Stimulated activated effector memory CD8-positive, alpha-beta T cell treated with anti-CD3 and anti-CD28 coated beads, Interleukin-12 subunit alpha, Interleukin-12 subunit beta, amount 100 ng/mL, for 72 hours (primary cell): ENCODE results near the gene MOV10.

Experiments
- ATAC-seq: fragments of 150-1000 bp; cut with Tn5 transposase; 2 replicates; pipeline ENCODE4 v1.10.0; 2021
- DNase-seq, 2 donors: peaks; one replicate each; pipeline ENCODE4 v3.0.0; 2021 to 2022; ENCODE audit warnings: low spot score in 2 of 2
- H3K27ac Mint-ChIP-seq: one replicate; pipeline ENCODE4 v1.8.0; 2022; ENCODE audit warnings: mild to moderate bottlenecking, mixed read lengths
- H3K36me3 Mint-ChIP-seq: one replicate; pipeline ENCODE4 v1.8.0; 2022; ENCODE audit warnings: mild to moderate bottlenecking, mixed read lengths
- H3K4me1 Mint-ChIP-seq: one replicate; pipeline ENCODE4 v1.8.0; 2022; ENCODE audit warnings: mixed read lengths
- H3K4me3 Mint-ChIP-seq: one replicate; pipeline ENCODE4 v1.8.0; 2022; ENCODE audit warnings: mild to moderate bottlenecking, mixed read lengths
- H3K9me3 Mint-ChIP-seq: one replicate; pipeline ENCODE4 v1.8.0; 2022; ENCODE audit warnings: mixed read lengths

MOV10 gene

GRCh38 chr1:112700290-112701226, 26.1 kb downstream of the MOV10 start:
- H3K36me3 Mint-ChIP-seq = peaks cover 73% of the 10 kb centered on the region
- peak overlapping the region; percentile 36 for H3K4me3 Mint-ChIP-seq
- DNase-seq (peak; percentile 70 to 82), ATAC-seq (peak; percentile 57)
- peak overlapping the region; percentile 89 for H3K27ac Mint-ChIP-seq
- H3K9me3 Mint-ChIP-seq = no peaks in the 10 kb centered on the region
- H3K4me1 Mint-ChIP-seq = peaks cover 68% of the 10 kb centered on the region

GRCh38 chr1:112701227-112702066, 27.0 kb downstream of the MOV10 start:
- H3K27ac Mint-ChIP-seq = peak overlapping the region; percentile 89

GRCh38 chr1:112702067-112702395, 27.6 kb downstream of the MOV10 start:
- H3K27ac Mint-ChIP-seq = peak overlapping the region; percentile 89
- peak overlapping the region; percentile 36 for H3K4me3 Mint-ChIP-seq
- H3K9me3 Mint-ChIP-seq = no peaks in the 10 kb centered on the region
- ATAC-seq = no peak
- H3K36me3 Mint-ChIP-seq = peaks cover 64% of the 10 kb centered on the region
- H3K4me1 Mint-ChIP-seq = peaks cover 79% of the 10 kb centered on the region
- no peak for DNase-seq

More at GRCh38 chr1:112701227-112702066, 27.0 kb downstream of the MOV10 start:
- no peak for DNase-seq
- H3K4me3 Mint-ChIP-seq = peak overlapping the region; percentile 36
- H3K9me3 Mint-ChIP-seq = no peaks in the 10 kb centered on the region
- H3K4me1 Mint-ChIP-seq = peaks cover 77% of the 10 kb centered on the region
- H3K36me3 Mint-ChIP-seq = peaks cover 69% of the 10 kb centered on the region
- ATAC-seq = no peak

GRCh38 chr1:112702420-112703261, 28.2 kb downstream of the MOV10 start:
- peak overlapping the region; percentile 89 for H3K27ac Mint-ChIP-seq
- DNase-seq (no peak), ATAC-seq (no peak)
- H3K4me3 Mint-ChIP-seq = peak overlapping the region; percentile 36
- H3K4me1 Mint-ChIP-seq = peaks cover 82% of the 10 kb centered on the region
- H3K9me3 Mint-ChIP-seq = no peaks in the 10 kb centered on the region
- H3K36me3 Mint-ChIP-seq = peaks cover 59% of the 10 kb centered on the region

- H3K36me3 Mint-ChIP-seq = peaks cover 52% of the 10 kb centered on the region
- ATAC-seq (no peak), DNase-seq (no peak)
- H3K27ac Mint-ChIP-seq = no peak overlapping the region
- H3K4me3 Mint-ChIP-seq = peak overlapping the region; percentile 71
- peaks cover 82% of the 10 kb centered on the region for H3K4me1 Mint-ChIP-seq
- no peaks in the 10 kb centered on the region for H3K9me3 Mint-ChIP-seq
These were observed 29.2 kb downstream of the MOV10 start for GRCh38 chr1:112703706-112704105.

- ATAC-seq (peak; percentile 74), DNase-seq (no peak)
- Mint-ChIP-seq H3K27ac (peak overlapping the region; percentile 84), H3K36me3 (peaks cover 47% of the 10 kb centered on the region), H3K9me3 (no peaks in the 10 kb centered on the region), H3K4me1 (peaks cover 78% of the 10 kb centered on the region), H3K4me3 (peak overlapping the region; percentile 71)
These were observed 30.0 kb downstream of the MOV10 start for GRCh38 chr1:112704391-112704933.

GRCh38 chr1:112704934-112705627, 30.6 kb downstream of the MOV10 start:
- peaks cover 78% of the 10 kb centered on the region for H3K4me1 Mint-ChIP-seq
- H3K4me3 Mint-ChIP-seq = peak overlapping the region; percentile 71
- H3K9me3 Mint-ChIP-seq = no peaks in the 10 kb centered on the region
- ATAC-seq (peak; percentile 76), DNase-seq (peak in 1 of 2 donors; percentile 74)
- H3K27ac Mint-ChIP-seq = peak overlapping the region; percentile 84
- peaks cover 41% of the 10 kb centered on the region for H3K36me3 Mint-ChIP-seq

GRCh38 chr1:112706505-112707220, 32.2 kb downstream of the MOV10 start, which contains the start of gene RHOC:
TSS of gene RHOC (minus strand) at chr1:112707127. CDS start at chr1:112703799, 3,328 bp downstream.
- ATAC-seq = peak; percentile 75
- H3K27ac Mint-ChIP-seq = no peak within 1 kb of the TSS
- DNase-seq = no peak
- peaks cover 63% of the 10 kb centered on the region for H3K4me1 Mint-ChIP-seq
- H3K36me3 Mint-ChIP-seq = peaks cover 30% of the 10 kb centered on the region
- no peaks in the 10 kb centered on the region for H3K9me3 Mint-ChIP-seq
- peak within 1 kb of the TSS; percentile 71 for H3K4me3 Mint-ChIP-seq

- peak; percentile 70 to 85 for DNase-seq
- H3K27ac Mint-ChIP-seq = no peak overlapping the region
- ATAC-seq = peak; percentile 71
- peak overlapping the region; percentile 71 for H3K4me3 Mint-ChIP-seq
- peaks cover 55% of the 10 kb centered on the region for H3K4me1 Mint-ChIP-seq
- H3K36me3 Mint-ChIP-seq = peaks cover 23% of the 10 kb centered on the region
- no peaks in the 10 kb centered on the region for H3K9me3 Mint-ChIP-seq
These were observed 33.0 kb downstream of the MOV10 start for GRCh38 chr1:112707221-112708001.

GRCh38 chr1:112708002-112708448, 33.6 kb downstream of the MOV10 start:
- Mint-ChIP-seq H3K4me3 (peak overlapping the region; percentile 71), H3K9me3 (no peaks in the 10 kb centered on the region), H3K27ac (no peak overlapping the region), H3K4me1 (peaks cover 52% of the 10 kb centered on the region), H3K36me3 (peaks cover 16% of the 10 kb centered on the region)
- no peak for DNase-seq
- ATAC-seq = no peak

- Mint-ChIP-seq H3K36me3 (peaks cover 12% of the 10 kb centered on the region), H3K9me3 (no peaks in the 10 kb centered on the region), H3K4me3 (peak overlapping the region; percentile 71), H3K27ac (no peak overlapping the region), H3K4me1 (peaks cover 47% of the 10 kb centered on the region)
- no peak for ATAC-seq
- DNase-seq = no peak
These were observed 34.0 kb downstream of the MOV10 start for GRCh38 chr1:112708489-112708888.

GRCh38 chr1:112710159-112710558, 35.7 kb downstream of the MOV10 start:
- H3K4me1 Mint-ChIP-seq = peaks cover 37% of the 10 kb centered on the region
- DNase-seq = no peak
- peaks cover 2% of the 10 kb centered on the region for H3K36me3 Mint-ChIP-seq
- ATAC-seq = no peak
- no peak overlapping the region for H3K27ac Mint-ChIP-seq
- no peak overlapping the region for H3K4me3 Mint-ChIP-seq
- no peaks in the 10 kb centered on the region for H3K9me3 Mint-ChIP-seq

GRCh38 chr1:112710586-112710985, 36.1 kb downstream of the MOV10 start:
- ATAC-seq = no peak
- no peaks in the 10 kb centered on the region for H3K9me3 Mint-ChIP-seq
- no peak overlapping the region for H3K27ac Mint-ChIP-seq
- H3K4me1 Mint-ChIP-seq = peaks cover 36% of the 10 kb centered on the region
- no peak overlapping the region for H3K4me3 Mint-ChIP-seq
- DNase-seq = no peak
- H3K36me3 Mint-ChIP-seq = no peaks in the 10 kb centered on the region
